ENCODE data around the gene CMTM5.
A peak's percentile ranks its signal among the peaks of the same experiment; 100 is the strongest.

The CMTM5 gene

GRCh38 chr14:23348297-23348655 is 28.6 kb upstream of the CMTM5 start:
- Histone ChIP-seq H2BK12ac (ENCODE audit: low read length) (no peak overlapping the region), H3K79me2 (ENCODE audit: control insufficient read depth, insufficient read depth, low read length, poor library complexity) (no peaks in the 10 kb centered on the region)
- no CpG with 5 or more reads among the region's 6 CpGs for WGBS (ENCODE audit: extremely low coverage, insufficient coverage, insufficient read length)

GRCh38 chr14:23349156-23349845 is 27.5 kb upstream of the CMTM5 start:
- WGBS (ENCODE audit: extremely low coverage, insufficient coverage, insufficient read length): no CpG with 5 or more reads among the region's 8 CpGs
- no peak overlapping the region for H2BK120ac ChIP-seq (ENCODE audit: insufficient read depth, low read length, poor library complexity)

More at GRCh38 chr14:23348297-23348655, 28.6 kb upstream of the CMTM5 start:
- no peak overlapping the region for H3K4me2 ChIP-seq (ENCODE audit: low read length)
- H2AFZ ChIP-seq (ENCODE audit: insufficient read depth, low read length, poor library complexity): no peak overlapping the region
- peaks cover 10 to 12% of the 10 kb centered on the region in 2 experiments for H3K36me3 ChIP-seq (ENCODE audit: control insufficient read depth in 1 of 2, insufficient read depth in 2 of 2, low read length in 2 of 2)
- no peak overlapping the region for H3K18ac ChIP-seq (ENCODE audit: low read length)
- no peak overlapping the region for H2AK5ac ChIP-seq (ENCODE audit: low read length)
- peaks cover 5% of the 10 kb centered on the region for H3K79me1 ChIP-seq (ENCODE audit: low read length)
- H2BK120ac ChIP-seq (ENCODE audit: insufficient read depth, low read length, poor library complexity): no peak overlapping the region
- peaks cover 2% of the 10 kb centered on the region for H3K27me3 ChIP-seq (ENCODE audit: insufficient read depth, low read length)
- peaks cover 5 to 10% of the 10 kb centered on the region in 2 experiments for H3K4me1 ChIP-seq (ENCODE audit: control insufficient read depth in 1 of 2, insufficient read depth in 2 of 2, low read length in 2 of 2)
- no peak overlapping the region for H3K27ac ChIP-seq (ENCODE audit: low read depth, low read length)
- no peak overlapping the region for H3K23ac ChIP-seq (ENCODE audit: low read length)
- H4K12ac ChIP-seq (ENCODE audit: low read depth, low read length): no peak overlapping the region
- H3K4me3 ChIP-seq (ENCODE audit: low read depth, low read length): no peak overlapping the region
- H3K14ac ChIP-seq (ENCODE audit: low read length): no peak overlapping the region
- peaks cover 2% of the 10 kb centered on the region for H3K9me3 ChIP-seq (ENCODE audit: insufficient read depth, low read depth, low read length)
- H4K91ac ChIP-seq (ENCODE audit: low read depth, low read length): no peak overlapping the region
- no peak overlapping the region for H3K9ac ChIP-seq (ENCODE audit: low read length)
- DNase-seq: no peak
- H3K4ac ChIP-seq (ENCODE audit: low read depth, low read length): no peak overlapping the region
- H2BK5ac ChIP-seq (ENCODE audit: low read depth, low read length, poor library complexity): no peak overlapping the region
- H4K8ac ChIP-seq (ENCODE audit: low read depth, low read length): no peak overlapping the region

GRCh38 chr14:23351681-23352505 is 25.0 kb upstream of the CMTM5 start:
- H3K27me3 ChIP-seq (ENCODE audit: insufficient read depth, low read length): peaks cover 2% of the 10 kb centered on the region
- peaks cover 2% of the 10 kb centered on the region for H3K9me3 ChIP-seq (ENCODE audit: insufficient read depth, low read depth, low read length)
- no peak overlapping the region for H2BK5ac ChIP-seq (ENCODE audit: low read depth, low read length, poor library complexity)
- H3K4me1 ChIP-seq (ENCODE audit: control insufficient read depth in 1 of 2, insufficient read depth in 2 of 2, low read length in 2 of 2): peaks cover 6 to 13% of the 10 kb centered on the region in 2 experiments
- no peak overlapping the region for H3K23ac ChIP-seq (ENCODE audit: low read length)
- no peak overlapping the region for H2BK12ac ChIP-seq (ENCODE audit: low read length)
- peaks cover 5% of the 10 kb centered on the region for H3K79me1 ChIP-seq (ENCODE audit: low read length)
- peak overlapping the region; percentile 49 for H4K12ac ChIP-seq (ENCODE audit: low read depth, low read length)
- peak overlapping the region; percentile 88 for H3K4me2 ChIP-seq (ENCODE audit: low read length)
- H3K27ac ChIP-seq (ENCODE audit: low read depth, low read length): no peak overlapping the region
- no peak overlapping the region for H2BK120ac ChIP-seq (ENCODE audit: insufficient read depth, low read length, poor library complexity)
- H3K79me2 ChIP-seq (ENCODE audit: control insufficient read depth, insufficient read depth, low read length, poor library complexity): no peaks in the 10 kb centered on the region
- peaks cover 15 to 18% of the 10 kb centered on the region in 2 experiments for H3K36me3 ChIP-seq (ENCODE audit: control insufficient read depth in 1 of 2, insufficient read depth in 2 of 2, low read length in 2 of 2)
- H3K9ac ChIP-seq (ENCODE audit: low read length): peak overlapping the region; percentile 2
- no CpG with 5 or more reads among the region's 61 CpGs for WGBS (ENCODE audit: extremely low coverage, insufficient coverage, insufficient read length)
- peak overlapping the region; percentile 76 for H3K4me3 ChIP-seq (ENCODE audit: low read depth, low read length)
- H3K14ac ChIP-seq (ENCODE audit: low read length): peak overlapping the region; percentile 41
- H2AK5ac ChIP-seq (ENCODE audit: low read length): no peak overlapping the region
- no peak overlapping the region for H3K4ac ChIP-seq (ENCODE audit: low read depth, low read length)
- peak overlapping the region; percentile 1 for H4K91ac ChIP-seq (ENCODE audit: low read depth, low read length)
- peak overlapping the region; percentile 55 for H2AFZ ChIP-seq (ENCODE audit: insufficient read depth, low read length, poor library complexity)
- peak in 1 of 2 donors; percentile 32 for DNase-seq
- no peak overlapping the region for H4K8ac ChIP-seq (ENCODE audit: low read depth, low read length)
- peak overlapping the region; percentile 40 for H3K18ac ChIP-seq (ENCODE audit: low read length)

More at GRCh38 chr14:23349156-23349845, 27.5 kb upstream of the CMTM5 start:
- Histone ChIP-seq H4K12ac (ENCODE audit: low read depth, low read length) (no peak overlapping the region), H4K8ac (ENCODE audit: low read depth, low read length) (no peak overlapping the region), H3K36me3 (ENCODE audit: control insufficient read depth in 1 of 2, insufficient read depth in 2 of 2, low read length in 2 of 2) (peaks cover 10 to 12% of the 10 kb centered on the region in 2 experiments), H3K79me1 (ENCODE audit: low read length) (peaks cover 5% of the 10 kb centered on the region), H3K18ac (ENCODE audit: low read length) (no peak overlapping the region), H2BK12ac (ENCODE audit: low read length) (no peak overlapping the region), H2AK5ac (ENCODE audit: low read length) (no peak overlapping the region), H2BK5ac (ENCODE audit: low read depth, low read length, poor library complexity) (no peak overlapping the region), H3K4me1 (ENCODE audit: control insufficient read depth in 1 of 2, insufficient read depth in 2 of 2, low read length in 2 of 2) (peaks cover 6 to 13% of the 10 kb centered on the region in 2 experiments), H3K9me3 (ENCODE audit: insufficient read depth, low read depth, low read length) (peaks cover 2% of the 10 kb centered on the region), H3K14ac (ENCODE audit: low read length) (no peak overlapping the region), H3K23ac (ENCODE audit: low read length) (no peak overlapping the region), H2AFZ (ENCODE audit: insufficient read depth, low read length, poor library complexity) (no peak overlapping the region), H3K27ac (ENCODE audit: low read depth, low read length) (no peak overlapping the region), H3K27me3 (ENCODE audit: insufficient read depth, low read length) (peaks cover 2% of the 10 kb centered on the region), H3K79me2 (ENCODE audit: control insufficient read depth, insufficient read depth, low read length, poor library complexity) (no peaks in the 10 kb centered on the region), H3K4ac (ENCODE audit: low read depth, low read length) (no peak overlapping the region), H3K4me2 (ENCODE audit: low read length) (no peak overlapping the region), H3K9ac (ENCODE audit: low read length) (no peak overlapping the region), H3K4me3 (ENCODE audit: low read depth, low read length) (no peak overlapping the region), H4K91ac (ENCODE audit: low read depth, low read length) (no peak overlapping the region)
- DNase-seq: no peak

- Histone ChIP-seq H2AK5ac (ENCODE audit: low read length) (peak within 1 kb of the TSS; percentile 3), H4K12ac (ENCODE audit: low read depth, low read length) (peak within 1 kb of the TSS; percentile 49), H2BK12ac (ENCODE audit: low read length) (no peak within 1 kb of the TSS), H3K9ac (ENCODE audit: low read length) (peak within 1 kb of the TSS; percentile 2), H3K14ac (ENCODE audit: low read length) (peak within 1 kb of the TSS; percentile 41), H2BK5ac (ENCODE audit: low read depth, low read length, poor library complexity) (no peak within 1 kb of the TSS), H3K4me2 (ENCODE audit: low read length) (peak within 1 kb of the TSS; percentile 88), H3K9me3 (ENCODE audit: insufficient read depth, low read depth, low read length) (peaks cover 2% of the 10 kb centered on the region), H3K4me1 (ENCODE audit: control insufficient read depth in 1 of 2, insufficient read depth in 2 of 2, low read length in 2 of 2) (peaks cover 6 to 13% of the 10 kb centered on the region in 2 experiments), H2AFZ (ENCODE audit: insufficient read depth, low read length, poor library complexity) (peak within 1 kb of the TSS; percentile 55), H3K36me3 (ENCODE audit: control insufficient read depth in 1 of 2, insufficient read depth in 2 of 2, low read length in 2 of 2) (peaks cover 13 to 20% of the 10 kb centered on the region in 2 experiments), H3K79me1 (ENCODE audit: low read length) (peaks cover 5% of the 10 kb centered on the region), H3K4ac (ENCODE audit: low read depth, low read length) (no peak within 1 kb of the TSS), H3K27ac (ENCODE audit: low read depth, low read length) (peak within 1 kb of the TSS; percentile 55), H3K79me2 (ENCODE audit: control insufficient read depth, insufficient read depth, low read length, poor library complexity) (no peaks in the 10 kb centered on the region), H3K23ac (ENCODE audit: low read length) (no peak within 1 kb of the TSS), H2BK120ac (ENCODE audit: insufficient read depth, low read length, poor library complexity) (no peak within 1 kb of the TSS), H3K4me3 (ENCODE audit: low read depth, low read length) (peak within 1 kb of the TSS; percentile 76), H3K18ac (ENCODE audit: low read length) (peak within 1 kb of the TSS; percentile 40), H3K27me3 (ENCODE audit: insufficient read depth, low read length) (peaks cover 2% of the 10 kb centered on the region), H4K8ac (ENCODE audit: low read depth, low read length) (peak within 1 kb of the TSS; percentile 3), H4K91ac (ENCODE audit: low read depth, low read length) (peak within 1 kb of the TSS; percentile 54)
- WGBS (ENCODE audit: extremely low coverage, insufficient coverage, insufficient read length): no CpG with 5 or more reads among the region's 42 CpGs
- peak; percentile 89 to 91 for DNase-seq
These were observed 24.1 kb upstream of the CMTM5 start, which contains the start of gene SLC22A17 for GRCh38 chr14:23352506-23353432. SLC22A17 (minus strand) TSS chr14:23352887.

All from trophoblast cell (in vitro differentiated cells and primary cell).